Activated CD4-positive, alpha-beta T cell treated with anti-CD3 and anti-CD28 coated beads, Interleukin-2, amount 10 ng/mL, durations not matched to agents 24 days and 14 days (primary cell): ENCODE measurements around the gene UBAP2L. TPM values are rescaled to one million over a fixed set of nuclear protein-coding genes. Genes with fewer than 3 reads are reported as not detected.
"Not testable (repeated sequence)": the region's sequence is repeated elsewhere in the genome, so short reads cannot be mapped to it uniquely, and the experiment has no call there.

ENCODE experiments used
- DNase-seq: peaks from one replicate; pipeline ENCODE4 v3.0.0; 2022
- H3K27ac Mint-ChIP-seq: one replicate; pipeline ENCODE4 v1.8.0; 2022; ENCODE audit warnings: mild to moderate bottlenecking, mixed read lengths
- H3K27me3 Mint-ChIP-seq: one replicate; pipeline ENCODE4 v1.8.0; 2022; ENCODE audit warnings: mixed read lengths
- H3K36me3 Mint-ChIP-seq: one replicate; pipeline ENCODE4 v1.8.0; 2022; ENCODE audit warnings: low read depth, mild to moderate bottlenecking, mixed read lengths
- H3K4me1 Mint-ChIP-seq: one replicate; pipeline ENCODE4 v1.8.0; 2021; ENCODE audit warnings: mixed read lengths
- H3K4me3 Mint-ChIP-seq: one replicate; pipeline ENCODE4 v1.8.0; 2022; ENCODE audit warnings: mild to moderate bottlenecking, moderate library complexity, mixed read lengths
- H3K9me3 Mint-ChIP-seq: one replicate; pipeline ENCODE4 v1.8.0; 2021; ENCODE audit warnings: mixed read lengths
- intact Hi-C: fragments of 100-400 bp; cut with micrococcal nuclease; formaldehyde crosslinking; loops from one replicate; pipeline ENCODE4 v1.15.1; 2023
- total RNA-seq: library from RNA; stranded (reverse); gene quantifications from 2 replicates; pipeline ENCODE4 v1.2.3, GENCODE V29; 2022

UBAP2L gene
- total RNA-seq, 1 donor from 2014 or later = 277 TPM

- Mint-ChIP-seq H3K4me3 (no peak overlapping the region), H3K27me3 (no peaks in the 10 kb centered on the region), H3K36me3 (peaks cover 13% of the 10 kb centered on the region), H3K4me1 (peaks cover 26% of the 10 kb centered on the region), H3K27ac (no peak overlapping the region), H3K9me3 (no peaks in the 10 kb centered on the region)
- intact Hi-C loops = no loop called here
- DNase-seq = peak; percentile 77
Measured at GRCh38 chr1:154276797-154277196, 56.0 kb downstream of the UBAP2L start.

- H3K9me3 Mint-ChIP-seq = not testable (repeated sequence)
Measured at GRCh38 chr1:154287591-154287990, 66.8 kb downstream of the UBAP2L start.

DNA sequence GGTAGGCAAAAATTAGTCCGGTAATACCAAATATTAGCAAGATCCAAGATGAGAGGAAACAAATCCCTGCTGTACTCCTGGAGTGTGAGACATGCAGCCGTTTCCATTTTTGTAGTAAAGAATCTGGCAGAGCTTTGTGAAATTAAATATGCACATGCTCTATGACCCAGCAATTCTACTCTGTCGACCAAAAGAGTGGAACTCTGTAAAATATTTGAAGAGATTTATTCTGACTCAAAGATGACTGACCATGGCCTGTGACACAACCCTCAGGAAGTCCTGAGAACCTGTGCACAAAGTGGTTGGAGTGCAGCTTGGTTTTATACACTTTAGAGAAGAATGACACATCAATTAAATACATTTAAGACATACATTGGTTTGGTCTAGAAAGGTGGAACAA, 67.9 kb downstream of the UBAP2L start:
- peaks cover 9% of the 10 kb centered on the region for H3K27me3 Mint-ChIP-seq
- DNase-seq = no peak
- peaks cover 3% of the 10 kb centered on the region for H3K4me1 Mint-ChIP-seq
- H3K4me3 Mint-ChIP-seq = no peak overlapping the region
- peaks cover 6% of the 10 kb centered on the region for H3K9me3 Mint-ChIP-seq
- no peaks in the 10 kb centered on the region for H3K36me3 Mint-ChIP-seq
- intact Hi-C loops = no loop called here
- H3K27ac Mint-ChIP-seq = no peak overlapping the region

More at GRCh38 chr1:154287591-154287990, 66.8 kb downstream of the UBAP2L start:
- H3K27me3 Mint-ChIP-seq, intact Hi-C loops, H3K4me1 Mint-ChIP-seq, H3K4me3 Mint-ChIP-seq, H3K27ac Mint-ChIP-seq, H3K36me3 Mint-ChIP-seq, DNase-seq: not testable (repeated sequence)

- intact Hi-C loops = no loop called here
- H3K36me3 Mint-ChIP-seq = peaks cover 5% of the 10 kb centered on the region
- DNase-seq = no peak
- H3K4me1 Mint-ChIP-seq = no peaks in the 10 kb centered on the region
- no peak overlapping the region for H3K27ac Mint-ChIP-seq
- H3K27me3 Mint-ChIP-seq = peaks cover 9% of the 10 kb centered on the region
- H3K9me3 Mint-ChIP-seq = peaks cover 13% of the 10 kb centered on the region
- H3K4me3 Mint-ChIP-seq = no peak overlapping the region
Measured at GRCh38 chr1:154290921-154291320, 70.2 kb downstream of the UBAP2L start.

DNA sequence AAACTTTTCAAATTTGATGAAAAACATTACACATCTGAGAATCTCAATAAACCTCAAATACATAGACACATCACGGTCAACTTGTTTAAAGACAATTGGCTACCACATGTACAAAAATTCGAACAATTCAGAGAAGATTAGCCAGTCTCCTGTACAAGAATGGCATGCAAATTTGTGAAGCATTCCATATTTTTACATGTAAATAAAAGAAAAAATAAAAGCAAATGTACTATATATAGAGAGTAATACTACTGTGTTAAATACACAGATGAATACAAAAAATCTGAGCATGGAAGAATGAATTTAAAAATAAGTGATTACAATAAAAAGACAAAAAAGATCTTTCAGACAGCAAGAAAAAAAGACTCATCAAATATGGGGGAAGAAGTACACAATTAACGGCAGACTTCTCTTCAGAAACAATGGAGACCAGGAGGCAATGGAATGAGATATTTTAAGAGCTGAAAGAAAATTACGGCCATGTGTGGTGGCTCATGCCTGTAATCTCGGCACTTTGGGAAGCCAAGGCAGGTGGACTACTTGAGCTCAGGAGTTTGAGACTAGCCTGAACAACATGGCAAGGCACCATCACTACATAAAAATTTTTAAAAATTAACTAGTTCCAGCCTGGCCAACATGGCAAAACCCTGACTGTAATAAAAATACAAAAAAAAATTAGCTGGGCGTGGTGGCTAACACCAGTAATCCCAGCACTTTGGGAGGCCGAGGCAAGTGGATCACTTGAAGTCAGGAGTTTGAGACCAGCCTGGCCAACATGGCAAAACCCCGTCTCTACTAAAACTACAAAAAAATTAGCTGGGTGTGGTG, 74.9 kb downstream of the UBAP2L start:
- Mint-ChIP-seq H3K27ac (no peak overlapping the region), H3K4me3 (no peak overlapping the region), H3K36me3 (peaks cover 5% of the 10 kb centered on the region), H3K27me3 (peaks cover 13% of the 10 kb centered on the region), H3K4me1 (no peaks in the 10 kb centered on the region), H3K9me3 (peaks cover 13% of the 10 kb centered on the region)
- intact Hi-C loops = no loop called here
- DNase-seq = no peak

DNA sequence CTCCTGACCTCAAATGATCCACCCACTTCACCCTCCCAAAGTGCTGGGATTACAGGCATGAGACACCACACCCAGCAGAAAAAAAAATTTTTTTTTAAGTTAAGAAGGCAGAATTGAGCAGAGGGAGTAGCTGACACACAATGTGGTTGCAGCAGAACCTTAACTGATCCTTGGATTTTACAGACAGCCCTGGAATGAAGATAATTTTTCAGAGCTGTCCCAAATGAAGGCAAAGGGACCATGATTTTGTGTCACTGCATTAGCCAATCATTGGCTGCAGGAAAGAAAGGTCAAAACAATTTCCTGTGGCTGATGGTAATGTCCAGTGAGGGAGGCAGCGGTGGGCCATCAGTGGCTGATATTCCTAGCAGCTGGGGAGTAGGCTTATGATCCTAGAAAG, 80.8 kb downstream of the UBAP2L start:
- Mint-ChIP-seq H3K27ac (no peak overlapping the region), H3K4me3 (no peak overlapping the region)

DNA sequence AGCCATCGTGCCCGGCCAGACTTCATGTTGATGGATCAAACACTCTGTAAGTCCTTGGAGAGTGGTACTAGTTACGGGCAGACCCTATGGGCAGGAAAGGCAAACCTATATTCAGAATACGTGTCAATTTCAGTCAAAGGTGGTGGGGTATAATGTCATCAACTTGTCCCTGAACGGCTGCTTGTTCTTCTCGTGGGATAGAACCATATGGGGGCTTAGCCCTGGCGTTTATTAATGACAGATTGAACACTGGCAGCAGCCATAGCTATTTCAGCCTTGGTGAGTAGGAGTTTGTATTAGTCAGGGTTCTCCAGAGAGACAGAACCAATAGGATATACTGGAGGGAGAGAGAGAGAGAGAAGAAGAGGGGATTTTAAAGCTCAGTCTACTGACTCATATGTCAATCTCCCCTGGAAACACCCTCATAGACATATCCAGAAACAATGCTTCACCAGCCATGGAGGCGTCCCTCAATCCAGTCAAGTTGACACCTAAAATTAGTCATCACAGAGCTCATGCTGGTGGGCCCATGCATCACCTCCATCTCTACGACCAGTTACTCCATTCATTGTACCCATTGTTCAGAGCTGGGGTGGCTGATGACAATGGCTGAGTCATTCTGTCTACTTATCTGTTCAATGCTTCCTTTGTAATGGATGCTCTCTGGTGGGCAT, 84.0 kb downstream of the UBAP2L start:
- H3K9me3 Mint-ChIP-seq = no peaks in the 10 kb centered on the region
- H3K27ac Mint-ChIP-seq = no peak overlapping the region
- no peak overlapping the region for H3K4me3 Mint-ChIP-seq
- no peak for DNase-seq
- peaks cover 19% of the 10 kb centered on the region for H3K4me1 Mint-ChIP-seq
- intact Hi-C loops = no loop called here
- peaks cover 1% of the 10 kb centered on the region for H3K36me3 Mint-ChIP-seq
- H3K27me3 Mint-ChIP-seq = no peaks in the 10 kb centered on the region

More for the DNA sequence above, 80.8 kb downstream of the UBAP2L start:
- Mint-ChIP-seq H3K4me1 (peaks cover 7% of the 10 kb centered on the region), H3K9me3 (no peaks in the 10 kb centered on the region), H3K36me3 (no peaks in the 10 kb centered on the region), H3K27me3 (peaks cover 6% of the 10 kb centered on the region)
- intact Hi-C loops = no loop called here
- DNase-seq = no peak

GRCh38 chr1:154306151-154306550, 85.4 kb downstream of the UBAP2L start:
- peaks cover 19% of the 10 kb centered on the region for H3K4me1 Mint-ChIP-seq
- intact Hi-C loops = no loop called here
- H3K27me3 Mint-ChIP-seq = no peaks in the 10 kb centered on the region
- peaks cover 1% of the 10 kb centered on the region for H3K36me3 Mint-ChIP-seq
- no peak overlapping the region for H3K4me3 Mint-ChIP-seq
- H3K9me3 Mint-ChIP-seq = no peaks in the 10 kb centered on the region
- H3K27ac Mint-ChIP-seq = no peak overlapping the region
- no peak for DNase-seq

GRCh38 chr1:154307670-154308270, 87.0 kb downstream of the UBAP2L start:
- intact Hi-C loops, H3K4me3 Mint-ChIP-seq, H3K9me3 Mint-ChIP-seq, H3K27me3 Mint-ChIP-seq, H3K36me3 Mint-ChIP-seq: not testable (repeated sequence)
- DNase-seq = peak; percentile 67
- peak overlapping the region; percentile 52 for H3K27ac Mint-ChIP-seq
- H3K4me1 Mint-ChIP-seq = peaks cover 19% of the 10 kb centered on the region

GRCh38 chr1:154309136-154309535, 88.4 kb downstream of the UBAP2L start:
- H3K27ac Mint-ChIP-seq, H3K4me3 Mint-ChIP-seq, DNase-seq, H3K36me3 Mint-ChIP-seq, H3K27me3 Mint-ChIP-seq, H3K9me3 Mint-ChIP-seq, intact Hi-C loops: not testable (repeated sequence)
- H3K4me1 Mint-ChIP-seq = peaks cover 19% of the 10 kb centered on the region

- H3K4me3 Mint-ChIP-seq, DNase-seq, intact Hi-C loops, H3K36me3 Mint-ChIP-seq, H3K27ac Mint-ChIP-seq, H3K9me3 Mint-ChIP-seq, H3K4me1 Mint-ChIP-seq, H3K27me3 Mint-ChIP-seq: not testable (repeated sequence)
Measured at GRCh38 chr1:154312229-154313065, 91.7 kb downstream of the UBAP2L start.

DNA sequence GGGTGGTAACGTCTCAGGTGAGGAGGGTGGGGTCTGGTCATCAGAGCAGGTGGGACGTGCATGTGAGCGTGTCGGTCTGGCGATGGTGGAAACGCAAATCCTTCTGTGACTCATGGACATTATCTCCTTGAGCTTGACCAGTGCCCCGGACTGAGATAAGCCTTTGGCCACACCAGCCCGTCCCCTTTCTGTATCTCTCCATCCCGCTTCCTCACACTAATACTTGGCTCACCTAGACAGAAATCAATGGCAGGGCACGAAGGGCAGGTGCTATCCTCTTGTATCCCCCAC, 92.3 kb downstream of the UBAP2L start:
- H3K4me1 Mint-ChIP-seq = peaks cover 4% of the 10 kb centered on the region
- no peak overlapping the region for H3K4me3 Mint-ChIP-seq
- H3K27ac Mint-ChIP-seq = no peak overlapping the region
- DNase-seq = no peak
- peaks cover 8% of the 10 kb centered on the region for H3K9me3 Mint-ChIP-seq
- intact Hi-C loops = no loop called here
- H3K36me3 Mint-ChIP-seq = peaks cover 1% of the 10 kb centered on the region
- peaks cover 7% of the 10 kb centered on the region for H3K27me3 Mint-ChIP-seq

DNA sequence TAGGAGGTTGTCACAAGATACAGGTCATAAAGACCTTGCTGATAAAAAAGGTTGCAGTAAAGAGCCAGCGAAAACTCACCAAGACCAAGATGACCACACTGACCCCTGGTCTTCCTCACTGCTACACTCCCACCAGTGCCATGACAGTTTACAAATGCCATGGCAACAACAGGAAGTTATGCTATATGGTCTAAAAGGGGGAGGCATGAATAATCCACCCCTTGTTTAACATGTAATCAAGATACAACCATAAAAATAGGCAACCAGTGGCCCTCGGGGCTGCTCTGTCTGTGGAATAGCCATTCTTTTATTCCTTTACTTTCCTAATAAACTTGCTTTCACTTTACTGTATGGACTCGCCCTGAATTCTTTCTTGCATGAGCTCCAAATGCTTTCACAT, 93.5 kb downstream of the UBAP2L start:
- H3K27ac Mint-ChIP-seq, H3K36me3 Mint-ChIP-seq, DNase-seq, H3K4me3 Mint-ChIP-seq, H3K4me1 Mint-ChIP-seq, intact Hi-C loops: not testable (repeated sequence)
- H3K27me3 Mint-ChIP-seq = peaks cover 11% of the 10 kb centered on the region
- peaks cover 12% of the 10 kb centered on the region for H3K9me3 Mint-ChIP-seq

DNA sequence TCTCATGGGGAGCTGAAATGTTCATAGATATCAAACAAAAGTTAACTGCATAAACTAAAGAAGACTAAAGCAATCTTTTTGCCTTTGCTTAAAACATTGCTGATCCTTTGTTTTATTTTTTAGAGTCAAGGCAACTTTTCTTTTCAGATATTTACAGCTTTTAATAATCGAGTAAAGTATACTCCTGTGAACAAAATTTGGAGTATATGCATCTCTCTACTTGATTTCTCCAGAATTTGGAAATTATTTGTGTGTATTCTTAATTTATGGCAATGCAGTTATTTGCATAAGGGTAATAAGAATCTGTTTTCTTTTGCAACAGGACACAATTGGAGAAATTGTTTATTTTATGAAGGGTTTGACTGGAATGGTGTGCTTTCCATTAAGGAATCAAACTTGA, 95.9 kb downstream of the UBAP2L start:
- no peaks in the 10 kb centered on the region for H3K4me1 Mint-ChIP-seq
- H3K4me3 Mint-ChIP-seq = no peak overlapping the region
- DNase-seq = no peak
- H3K27me3 Mint-ChIP-seq = peaks cover 16% of the 10 kb centered on the region
- H3K9me3 Mint-ChIP-seq = peaks cover 12% of the 10 kb centered on the region
- intact Hi-C loops = no loop called here
- H3K36me3 Mint-ChIP-seq = no peaks in the 10 kb centered on the region
- H3K27ac Mint-ChIP-seq = no peak overlapping the region
